Panc1 (cell line): Measurements from ENCODE around the gene INCA1. TPM values are rescaled to one million over a fixed set of nuclear protein-coding genes. Genes with fewer than 3 reads are reported as not detected.

Experiments used
- ATAC-seq: fragments of 200-7000 bp; cut with Tn5 transposase; 2 replicates; pipeline ENCODE4 v1.9.1; 2020; ENCODE audit warnings: mild to moderate bottlenecking, moderate library complexity
- BruUV-seq: library from RNA; stranded (reverse); fragments of 400-500 nt; replicated peaks from 2 replicates; lab custom pipeline; 2021; lab: Mats Ljungman, UMichigan
- CTCF ChIA-PET: fragments of 300-600 bp; sonication (Branson Sonifier 250); formaldehyde crosslinking; loops from one replicate; lab custom pipeline; 2022; ENCODE audit warnings: antibody characterized with exemption; lab: Charles Lee
- POLR2A ChIA-PET: fragments of 300-600 bp; sonication (Branson Sonifier 250); formaldehyde crosslinking; loops from one replicate; lab custom pipeline; 2022; ENCODE audit warnings: antibody characterized with exemption; lab: Charles Lee
- DNase-seq: peaks from one replicate; pipeline ENCODE4 v3.0.0-alpha.2; 2010; ENCODE audit warnings: low read depth, low spot score
- H3K27ac ChIP-seq: 2 replicates; pipeline ENCODE4 v1.5.1; 2011; ENCODE audit warnings: mild to moderate bottlenecking, low read length, inconsistent platforms
- H3K27me3 ChIP-seq: fragments of 200-500 bp; sonication (Bioruptor generic); 2 replicates; pipeline ENCODE4 v1.6.0; 2014; ENCODE audit warnings: low read length, inconsistent platforms; ENCODE audit not compliant: control insufficient read depth, insufficient read depth
- H3K36me3 ChIP-seq: fragments of 200-500 bp; sonication (Bioruptor generic); 2 replicates; pipeline ENCODE4 v1.5.1; 2014; ENCODE audit warnings: inconsistent platforms, mild to moderate bottlenecking, low read length, moderate library complexity; ENCODE audit not compliant: control insufficient read depth, insufficient read depth
- H3K4me1 ChIP-seq: 2 replicates; pipeline ENCODE4 v1.5.1; 2011; ENCODE audit warnings: inconsistent platforms, mild to moderate bottlenecking, low read length, moderate library complexity; ENCODE audit not compliant: control insufficient read depth, insufficient read depth
- H3K4me3 ChIP-seq, 2 experiments: 2 replicates each; pipeline ENCODE4 v1.5.1; 2011 to 2012; ENCODE audit warnings: low read depth in 2 of 2, low read length in 2 of 2, mild to moderate bottlenecking in 2 of 2, inconsistent platforms in 1 of 2, moderate library complexity in 1 of 2
- H3K9me3 ChIP-seq: fragments of 200-500 bp; sonication (Bioruptor generic); 2 replicates; pipeline ENCODE4 v1.5.1; 2014; ENCODE audit warnings: low read depth, mild to moderate bottlenecking, inconsistent platforms, low read length, moderate library complexity; ENCODE audit not compliant: control insufficient read depth, insufficient read depth
- CTCF ChIP-seq: fragments of 450-650 bp; IDR thresholded peaks from 2 replicates; pipeline ENCODE4 v1.5.1; 2017; ENCODE audit warnings: mild to moderate bottlenecking
- POLR2AphosphoS5 ChIP-seq: IDR thresholded peaks from 2 replicates; pipeline ENCODE4 v1.6.1; 2012; ENCODE audit warnings: mild to moderate bottlenecking, low read depth, low read length, moderate library complexity
- REST ChIP-seq, 2 experiments: IDR thresholded peaks; 2 replicates each; pipeline ENCODE4 v1.6.1; 2011 to 2012; ENCODE audit warnings: low read depth in 2 of 2, control low read depth in 1 of 2, low read length in 1 of 2, mild to moderate bottlenecking in 1 of 2, moderate library complexity in 1 of 2; ENCODE audit not compliant: insufficient read depth in 1 of 2
- SIN3A ChIP-seq: IDR thresholded peaks from 2 replicates; pipeline ENCODE4 v1.6.1; 2012; ENCODE audit warnings: low read depth, mild to moderate bottlenecking, low read length, moderate library complexity, borderline replicate concordance; ENCODE audit not compliant: insufficient read depth
- TCF7L2 ChIP-seq: IDR thresholded peaks from 2 replicates; pipeline ENCODE4 v1.6.1; 2011; ENCODE audit warnings: mild to moderate bottlenecking, low read depth, low read length, inconsistent platforms
- in situ Hi-C: cut with HindIII; loops from 2 replicates; pipeline ENCODE4 v1.10.0; 2016; ENCODE audit warnings: low sequenced_read_pairs, low pct_unique_long_range_greater_than_20kb
- intact Hi-C: fragments of 100-400 bp; cut with micrococcal nuclease; formaldehyde crosslinking; loops from one replicate; pipeline ENCODE4 v1.10.0; 2022; ENCODE audit not compliant: unreplicated experiment
- total RNA-seq: library from RNA; stranded (reverse); gene quantifications from one replicate; pipeline ENCODE4 v1.2.1, GENCODE V29; 2021; ENCODE audit not compliant: unreplicated experiment

INCA1 gene
- total RNA-seq, 1 experiment from 2014 or later: 1.7 TPM

- Histone ChIP-seq H3K4me3 (no peak overlapping the region), H3K9me3 (no peaks in the 10 kb centered on the region), H3K4me1 (no peaks in the 10 kb centered on the region), H3K27ac (no peak overlapping the region), H3K36me3 (no peaks in the 10 kb centered on the region), H3K27me3 (no peaks in the 10 kb centered on the region)
- ATAC-seq: no peak
- in situ Hi-C loops: no loop called here
- ChIA-PET POLR2A (no interaction called here), CTCF (interaction anchor here (0.6 kb wide), 1 partner anchor 104 kb away, joined by 9 read pairs; no protein-coding TSS in a partner anchor)
- DNase-seq: no peak
- BruUV-seq: no TSS peak
- intact Hi-C loops: no loop called here
- TF ChIP-seq REST (IDR thresholded peaks at IDR 0.05; ENCODE audit: insufficient read depth in 1 of 2, low read depth in 2 of 2, low read length in 1 of 2): no peak
- TF ChIP-seq CTCF: no peak
- no peak for TF ChIP-seq TCF7L2
- TF ChIP-seq SIN3A: no peak
- no peak for TF ChIP-seq POLR2AphosphoS5
Observed at GRCh38 chr17:5027299-5027698, 30.0 kb upstream of the INCA1 start.

GRCh38 chr17:5024604-5025003 lies 27.3 kb upstream of the INCA1 start:
- Histone ChIP-seq H3K9me3 (no peaks in the 10 kb centered on the region), H3K36me3 (no peaks in the 10 kb centered on the region), H3K4me1 (no peaks in the 10 kb centered on the region), H3K27me3 (no peaks in the 10 kb centered on the region), H3K27ac (no peak overlapping the region), H3K4me3 (no peak overlapping the region)
- no peak for TF ChIP-seq TCF7L2
- no peak for TF ChIP-seq CTCF
- TF ChIP-seq SIN3A: no peak
- TF ChIP-seq REST (IDR thresholded peaks at IDR 0.05; ENCODE audit: insufficient read depth in 1 of 2, low read depth in 2 of 2, low read length in 1 of 2): no peak
- no peak for TF ChIP-seq POLR2AphosphoS5
- DNase-seq: no peak
- ChIA-PET POLR2A (no interaction called here), CTCF (no interaction called here)
- in situ Hi-C loops (no loop called here), intact Hi-C loops (no loop called here)
- no peak for ATAC-seq
- no TSS peak for BruUV-seq
